ENCODE measurements around the gene CRIP2. TPM values are rescaled to one million over a fixed set of nuclear protein-coding genes. Genes with fewer than 3 reads are reported as not detected.

Gene CRIP2
- total and polyA plus RNA-seq, 12 donors: 5.9 to 193 (median 56.4) TPM

DNA sequence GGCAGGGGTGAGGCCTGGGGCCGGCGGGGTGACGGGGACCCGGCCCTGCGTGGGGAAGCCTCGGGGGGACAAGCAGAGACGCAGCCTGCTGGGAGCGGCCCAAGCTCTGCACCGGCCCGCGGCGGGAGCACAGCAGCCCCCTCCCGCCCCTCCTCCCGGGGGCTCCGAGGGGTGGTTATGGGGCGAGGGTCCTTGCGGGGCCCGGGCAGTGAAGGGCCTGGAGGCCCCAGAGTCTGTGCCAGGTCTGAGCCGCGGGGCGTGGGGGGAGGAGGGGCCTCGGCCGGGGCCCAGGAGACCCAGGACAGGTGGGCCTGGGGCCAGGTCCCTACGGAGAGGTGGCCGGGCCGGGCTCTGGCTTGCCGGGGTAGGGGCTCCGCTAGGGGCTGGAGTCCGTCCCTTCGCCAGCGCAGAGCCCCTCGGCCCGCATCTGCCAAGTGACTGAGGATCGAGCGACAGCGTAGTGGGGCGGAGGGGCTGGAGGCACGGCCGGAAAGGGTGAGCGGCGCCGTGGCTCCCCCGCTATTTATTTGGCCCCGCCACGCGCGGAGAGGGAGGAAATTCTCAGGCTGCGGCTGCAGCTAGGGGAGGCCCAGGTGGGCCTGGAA is 52.3 kb downstream of the CRIP2 start:
- H3K4me3 ChIP-seq: peak overlapping the region in 1 of 4 donors; percentile 66
- WGBS, 4 donors: 0 to 5% (median 4%) methylated on average over 9 to 48 of the region's 48 CpGs
- intact Hi-C loops (cut with DNase I): loop anchor here in 1 of 2 donors (5.0 kb wide), 1 partner anchor 155 kb away; no protein-coding TSS in a partner anchor
- TF ChIP-seq, protein P1, sequence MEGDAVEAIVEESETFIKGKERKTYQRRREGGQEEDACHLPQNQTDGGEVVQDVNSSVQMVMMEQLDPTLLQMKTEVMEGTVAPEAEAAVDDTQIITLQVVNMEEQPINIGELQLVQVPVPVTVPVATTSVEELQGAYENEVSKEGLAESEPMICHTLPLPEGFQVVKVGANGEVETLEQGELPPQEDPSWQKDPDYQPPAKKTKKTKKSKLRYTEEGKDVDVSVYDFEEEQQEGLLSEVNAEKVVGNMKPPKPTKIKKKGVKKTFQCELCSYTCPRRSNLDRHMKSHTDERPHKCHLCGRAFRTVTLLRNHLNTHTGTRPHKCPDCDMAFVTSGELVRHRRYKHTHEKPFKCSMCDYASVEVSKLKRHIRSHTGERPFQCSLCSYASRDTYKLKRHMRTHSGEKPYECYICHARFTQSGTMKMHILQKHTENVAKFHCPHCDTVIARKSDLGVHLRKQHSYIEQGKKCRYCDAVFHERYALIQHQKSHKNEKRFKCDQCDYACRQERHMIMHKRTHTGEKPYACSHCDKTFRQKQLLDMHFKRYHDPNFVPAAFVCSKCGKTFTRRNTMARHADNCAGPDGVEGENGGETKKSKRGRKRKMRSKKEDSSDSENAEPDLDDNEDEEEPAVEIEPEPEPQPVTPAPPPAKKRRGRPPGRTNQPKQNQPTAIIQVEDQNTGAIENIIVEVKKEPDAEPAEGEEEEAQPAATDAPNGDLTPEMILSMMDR (IDR thresholded peaks at IDR 0.05): no peak
- TF ChIP-seq POLR2A (IDR thresholded peaks at IDR 0.05): no peak
- no peaks in the 10 kb centered on the region for H3K9me3 ChIP-seq (replicated peaks in 1 of 3)
- DNase-seq: no peak
- peaks cover 15 to 32% of the 10 kb centered on the region in 2 donors for H3K4me1 ChIP-seq (replicated peaks in 1 of 2)
- peaks cover 18% of the 10 kb centered on the region for H3K27me3 ChIP-seq
- H3K27ac ChIP-seq: peak overlapping the region in 1 of 5 donors; percentile 34
- H3K36me3 ChIP-seq (replicated peaks in 1 of 2): no peaks in the 10 kb centered on the region

DNA sequence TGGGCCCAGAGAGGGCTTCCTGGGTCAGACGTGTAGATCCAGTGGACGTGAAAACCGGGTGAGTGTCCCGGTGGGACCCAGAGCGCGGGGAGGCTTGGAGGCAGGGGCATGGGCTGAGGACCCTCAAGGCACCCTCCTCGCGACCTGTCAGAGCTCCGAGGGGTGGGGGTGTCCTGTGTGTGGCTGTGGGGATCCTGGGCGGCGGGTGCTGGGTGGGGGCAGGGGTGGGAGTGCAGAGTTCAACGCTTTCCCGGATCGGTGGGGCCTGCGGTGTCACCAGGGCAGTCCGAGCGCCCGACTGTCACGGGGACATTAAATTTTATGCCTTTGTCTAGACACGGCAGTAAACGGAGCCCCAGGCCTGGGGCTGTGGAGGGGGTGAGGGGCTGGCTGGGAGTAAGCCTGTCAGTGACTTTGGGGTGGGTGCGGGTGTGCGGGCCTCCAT is 52.8 kb downstream of the CRIP2 start:
- H3K27me3 ChIP-seq: peaks cover 18% of the 10 kb centered on the region
- 25 to 32% (median 29%) methylated on average over 9 to 23 of the region's 23 CpGs for WGBS, 4 donors
- H3K4me1 ChIP-seq (replicated peaks in 1 of 2): peaks cover 15 to 32% of the 10 kb centered on the region in 2 donors
- H3K4me3 ChIP-seq: peak overlapping the region in 1 of 4 donors; percentile 66
- no peaks in the 10 kb centered on the region for H3K9me3 ChIP-seq (replicated peaks in 1 of 3)
- no peak for DNase-seq
- TF ChIP-seq POLR2A (IDR thresholded peaks at IDR 0.05): no peak
- H3K36me3 ChIP-seq (replicated peaks in 1 of 2): no peaks in the 10 kb centered on the region
- intact Hi-C loops (cut with DNase I): loop anchor here in 1 of 2 donors (5.0 kb wide), 1 partner anchor 155 kb away; no protein-coding TSS in a partner anchor
- no peak overlapping the region for H3K27ac ChIP-seq

DNA sequence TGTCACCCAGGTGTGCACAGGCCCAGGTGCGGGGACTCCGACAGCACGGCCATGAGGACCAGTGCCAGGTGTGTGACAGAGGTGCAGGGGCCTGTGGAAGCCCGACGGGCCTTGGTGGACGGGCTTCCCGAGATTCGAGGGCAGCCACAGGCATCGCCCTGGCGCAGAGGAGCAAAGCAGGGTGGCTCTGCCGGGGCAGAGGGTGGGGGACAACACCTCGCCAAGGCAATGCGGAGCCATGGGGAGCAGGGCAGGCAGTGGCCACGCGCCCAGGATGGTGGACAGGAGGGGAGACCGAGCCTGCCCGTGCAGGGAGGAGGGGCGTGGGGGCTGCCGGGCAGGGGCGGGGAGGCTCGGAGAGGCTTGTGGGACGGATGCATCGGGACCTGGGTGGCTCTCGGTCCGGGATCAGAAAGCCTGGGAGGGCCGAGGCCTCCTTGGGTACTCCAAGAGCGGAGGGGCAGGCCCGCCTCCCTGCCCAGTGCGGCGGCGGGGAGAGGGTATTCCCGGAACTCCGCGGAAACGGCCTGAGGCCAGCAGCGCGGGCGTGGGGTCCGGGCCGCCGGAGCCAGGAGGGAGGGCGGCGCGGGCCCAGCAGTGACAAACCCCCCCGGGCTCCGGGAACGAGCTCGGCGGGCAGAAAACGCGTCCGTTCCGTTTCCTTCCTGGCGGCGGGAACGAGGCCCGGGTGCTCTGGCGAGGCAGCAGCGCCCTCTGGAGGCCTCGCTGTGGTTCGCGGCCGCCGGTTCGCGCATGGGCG is 53.4 kb downstream of the CRIP2 start:
- Histone ChIP-seq H3K4me3 (peak overlapping the region in 2 of 4 donors; percentile 43 to 66), H3K36me3 (replicated peaks in 1 of 2) (no peaks in the 10 kb centered on the region), H3K27ac (peak overlapping the region in 2 of 5 donors; percentile 29 to 30), H3K27me3 (peaks cover 18% of the 10 kb centered on the region), H3K9me3 (replicated peaks in 1 of 3) (no peaks in the 10 kb centered on the region), H3K4me1 (replicated peaks in 1 of 2) (peaks cover 15 to 32% of the 10 kb centered on the region in 2 donors)
- intact Hi-C loops (cut with DNase I): loop anchor here in 1 of 2 donors (5.0 kb wide), 1 partner anchor 156 kb away; no protein-coding TSS in a partner anchor
- DNase-seq: peak; percentile 60 to 86 (median 77)
- 0 to 37% (median 7%) methylated on average over 5 to 67 of the region's 67 CpGs for WGBS, 4 donors
- TF ChIP-seq, protein P1 (IDR thresholded peaks at IDR 0.05): peak; percentile 51 to 92 (median 78)
- peak in 1 of 2 donors; percentile 13 for TF ChIP-seq POLR2A (IDR thresholded peaks at IDR 0.05)

DNA sequence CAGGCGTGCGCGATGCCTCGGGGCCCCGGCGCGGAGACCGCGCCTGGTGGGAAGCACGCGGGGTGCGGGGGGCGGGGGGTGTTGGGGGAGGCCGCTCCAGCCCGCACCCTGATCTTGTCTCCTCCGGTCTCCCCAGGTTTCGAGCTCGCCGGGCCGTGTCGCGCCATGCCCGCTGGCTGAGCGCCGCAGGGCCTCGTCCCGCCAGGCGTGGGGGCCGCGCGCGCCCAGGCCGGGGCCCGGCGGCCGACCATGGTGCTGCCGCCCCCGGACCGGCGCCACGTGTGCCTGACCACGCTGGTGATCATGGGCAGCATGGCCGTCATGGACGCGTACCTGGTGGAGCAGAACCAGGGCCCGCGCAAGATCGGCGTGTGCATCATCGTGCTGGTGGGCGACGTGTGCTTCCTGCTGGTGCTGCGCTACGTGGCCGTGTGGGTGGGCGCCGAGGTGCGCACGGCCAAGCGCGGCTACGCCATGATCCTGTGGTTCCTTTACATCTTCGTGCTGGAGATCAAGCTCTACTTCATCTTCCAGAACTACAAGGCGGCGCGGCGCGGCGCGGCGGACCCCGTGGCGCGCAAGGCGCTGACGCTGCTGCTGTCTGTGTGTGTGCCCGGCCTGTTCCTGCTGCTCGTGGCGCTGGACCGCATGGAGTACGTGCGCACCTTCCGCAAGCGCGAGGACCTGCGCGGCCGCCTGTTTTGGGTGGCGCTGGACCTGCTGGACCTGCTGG is 54.1 kb downstream of the CRIP2 start:
- intact Hi-C loops (cut with DNase I): loop anchor here in 1 of 2 donors (5.0 kb wide), 1 partner anchor 156 kb away; no protein-coding TSS in a partner anchor
- WGBS, 4 donors: 10 to 17% (median 13%) methylated on average over 65 to 89 of the region's 89 CpGs; no CpG with 5 or more reads in 1 of the 4 donors
- TF ChIP-seq, protein P1 (IDR thresholded peaks at IDR 0.05): peak in 1 of 6 experiments; percentile 39
- no peak for TF ChIP-seq POLR2A (IDR thresholded peaks at IDR 0.05)
- peak overlapping the region in 2 of 4 donors; percentile 43 to 66 for H3K4me3 ChIP-seq
- peaks cover 18% of the 10 kb centered on the region for H3K27me3 ChIP-seq
- H3K9me3 ChIP-seq (replicated peaks in 1 of 3): no peaks in the 10 kb centered on the region
- peaks cover 15 to 32% of the 10 kb centered on the region in 2 donors for H3K4me1 ChIP-seq (replicated peaks in 1 of 2)
- no peak overlapping the region for H3K27ac ChIP-seq
- H3K36me3 ChIP-seq (replicated peaks in 1 of 2): no peaks in the 10 kb centered on the region
- no peak for DNase-seq
